ENCODE results near the gene CDK7.
"Not testable (repeated sequence)": the region's sequence is repeated elsewhere in the genome, so short reads cannot be mapped to it uniquely, and the experiment has no call there.

Gene CDK7

GRCh38 chr5:69238760-69239251 lies 4.1 kb downstream of the CDK7 start:
- no peak for DNase-seq

- DNase-seq: no peak
Observed at GRCh38 chr5:69242215-69242927, 7.7 kb downstream of the CDK7 start.

GRCh38 chr5:69245031-69245430 lies 10.3 kb downstream of the CDK7 start:
- DNase-seq: no peak

- DNase-seq: no peak
Observed at GRCh38 chr5:69248019-69248418, 13.3 kb downstream of the CDK7 start.

- no peak for DNase-seq
Observed at GRCh38 chr5:69250593-69250992, 15.9 kb downstream of the CDK7 start.

- DNase-seq: no peak
Observed at GRCh38 chr5:69252437-69252836, 17.8 kb downstream of the CDK7 start.

GRCh38 chr5:69255940-69256339 lies 21.3 kb downstream of the CDK7 start:
- not testable (repeated sequence) for DNase-seq

GRCh38 chr5:69257577-69257976 lies 22.9 kb downstream of the CDK7 start:
- DNase-seq: no peak

GRCh38 chr5:69261034-69261433 lies 26.3 kb downstream of the CDK7 start:
- no peak for DNase-seq

GRCh38 chr5:69265931-69266330 lies 31.2 kb downstream of the CDK7 start:
- no peak for DNase-seq

- no peak for DNase-seq
Observed at GRCh38 chr5:69268899-69269298, 34.2 kb downstream of the CDK7 start.

GRCh38 chr5:69270840-69271239 lies 36.2 kb downstream of the CDK7 start:
- DNase-seq: no peak

- no peak for DNase-seq
Observed at GRCh38 chr5:69271376-69271775, 36.7 kb downstream of the CDK7 start.

GRCh38 chr5:69275563-69275962 lies 40.9 kb downstream of the CDK7 start:
- DNase-seq: no peak

- no peak for DNase-seq
Observed at GRCh38 chr5:69276422-69277174, 41.9 kb downstream of the CDK7 start.

- no peak for DNase-seq
Observed at GRCh38 chr5:69279517-69279916, 44.8 kb downstream of the CDK7 start.

- DNase-seq: no peak
Observed at GRCh38 chr5:69281114-69281513, 46.4 kb downstream of the CDK7 start.

GRCh38 chr5:69284203-69284602 lies 49.5 kb downstream of the CDK7 start:
- no peak for DNase-seq

- no peak for DNase-seq
Observed at GRCh38 chr5:69285448-69286116, 50.9 kb downstream of the CDK7 start.

GRCh38 chr5:69288069-69288468 lies 53.4 kb downstream of the CDK7 start:
- no peak for DNase-seq

GRCh38 chr5:69288688-69289087 lies 54.0 kb downstream of the CDK7 start:
- DNase-seq: no peak

GRCh38 chr5:69292306-69292705 lies 57.6 kb downstream of the CDK7 start:
- DNase-seq: no peak

GRCh38 chr5:69293882-69294281 lies 59.2 kb downstream of the CDK7 start:
- no peak for DNase-seq
